T-helper 1 cell (primary cell): ENCODE data around the gene MAD1L1.
"Not testable (repeated sequence)": the region's sequence is repeated elsewhere in the genome, so short reads cannot be mapped to it uniquely, and the experiment has no call there.

Experiments
- DNase-seq, 5 donors: peaks; one replicate each; pipeline ENCODE4 v3.0.0-alpha.2; 2012 to 2020

MAD1L1 gene

GRCh38 chr7:2171855-2172254 lies 60.9 kb downstream of the MAD1L1 start:
- DNase-seq = no peak

- no peak for DNase-seq
Observed at GRCh38 chr7:2170576-2171521, 61.9 kb downstream of the MAD1L1 start.

- DNase-seq = no peak
Observed at GRCh38 chr7:2169923-2170575, 62.7 kb downstream of the MAD1L1 start.

GRCh38 chr7:2168615-2169311 lies 64.0 kb downstream of the MAD1L1 start:
- no peak for DNase-seq

GRCh38 chr7:2166625-2167280 lies 66.0 kb downstream of the MAD1L1 start:
- DNase-seq = no peak

- DNase-seq = no peak
Observed at GRCh38 chr7:2165610-2166594, 66.8 kb downstream of the MAD1L1 start.

GRCh38 chr7:2165239-2165609 lies 67.5 kb downstream of the MAD1L1 start:
- DNase-seq = no peak

- DNase-seq = no peak
Observed at GRCh38 chr7:2164646-2165045, 68.1 kb downstream of the MAD1L1 start.

GRCh38 chr7:2163600-2164555 lies 68.9 kb downstream of the MAD1L1 start:
- no peak for DNase-seq

GRCh38 chr7:2162959-2163358 lies 69.8 kb downstream of the MAD1L1 start:
- DNase-seq = no peak

- not testable (repeated sequence) for DNase-seq
Observed at GRCh38 chr7:2162004-2162902, 70.5 kb downstream of the MAD1L1 start.

GRCh38 chr7:2159176-2159520 lies 73.6 kb downstream of the MAD1L1 start:
- DNase-seq = no peak

- no peak for DNase-seq
Observed at GRCh38 chr7:2158331-2159175, 74.2 kb downstream of the MAD1L1 start.

- DNase-seq = no peak
Observed at GRCh38 chr7:2157473-2158279, 75.1 kb downstream of the MAD1L1 start.

- no peak for DNase-seq
Observed at GRCh38 chr7:2156756-2157472, 75.8 kb downstream of the MAD1L1 start.

- DNase-seq = no peak
Observed at GRCh38 chr7:2154831-2155230, 77.9 kb downstream of the MAD1L1 start.

GRCh38 chr7:2154121-2154520 lies 78.6 kb downstream of the MAD1L1 start:
- DNase-seq = no peak
